Esophagus muscularis mucosa (tissue), 4 donors: Measurements from ENCODE around the gene DPF3. TPM values are rescaled to one million over a fixed set of nuclear protein-coding genes. Genes with fewer than 3 reads are reported as not detected.

ENCODE experiments used
- DNase-seq: peaks from one replicate; pipeline ENCODE4 v3.0.0-alpha.2; 2017; ENCODE audit errors: extremely low spot score
- H3K27ac ChIP-seq, 4 donors: fragments of 200-600 bp; sonication (generic); replicated peaks in 1 of 4; 1 replicate in 3 of 4; 2 replicates in 1 of 4; pipeline ENCODE4 v1.5.1; 2016 to 2019; ENCODE audit warnings: mild to moderate bottlenecking in 1 of 4
- H3K27me3 ChIP-seq, 4 donors: fragments of 200-600 bp; sonication (generic); one replicate each; pipeline versions ENCODE4 v1.5.1 to v1.6.0; 2016 to 2019
- H3K36me3 ChIP-seq, 4 donors: fragments of 200-600 bp; sonication (generic); one replicate each; pipeline ENCODE4 v1.5.1; 2016 to 2019
- H3K4me1 ChIP-seq, 4 donors: fragments of 200-600 bp; sonication (generic); one replicate each; pipeline ENCODE4 v1.5.1; 2016 to 2019
- H3K4me3 ChIP-seq, 4 donors: fragments of 200-600 bp; sonication (generic); 1 replicate in 2 of 4; 2 replicates in 2 of 4; pipeline ENCODE4 v1.5.1; 2016 to 2019; ENCODE audit warnings: mild to moderate bottlenecking in 4 of 4, moderate library complexity in 1 of 4
- H3K9me3 ChIP-seq, 4 donors: fragments of 200-600 bp; sonication (generic); 1 replicate in 3 of 4; 2 replicates in 1 of 4; pipeline ENCODE4 v1.5.1; 2016 to 2019
- CTCF ChIP-seq, 3 experiments: fragments of 200-600 bp in 2 of 3; fragments of 450-650 bp in 1 of 3; sonication (generic) in 2 of 3; IDR thresholded peaks; one replicate each; pipeline ENCODE4 v1.5.1; 2017 to 2019; ENCODE audit warnings: antibody characterized with exemption in 3 of 3, mild to moderate bottlenecking in 2 of 3, moderate library complexity in 1 of 3
- EP300 ChIP-seq: sonication (generic); formaldehyde crosslinking; IDR thresholded peaks from one replicate; pipeline ENCODE4 v1.6.1; 2017; ENCODE audit warnings: antibody characterized with exemption
- POLR2A ChIP-seq: fragments of 450-650 bp; IDR thresholded peaks from one replicate; pipeline ENCODE4 v1.6.1; 2017; ENCODE audit warnings: antibody characterized with exemption, moderate library complexity, mild to moderate bottlenecking, low read depth
- POLR2AphosphoS5 ChIP-seq, 2 donors: sonication (generic); formaldehyde crosslinking; IDR thresholded peaks; one replicate each; pipeline ENCODE4 v1.6.1; 2017; ENCODE audit warnings: antibody characterized with exemption in 2 of 2
- WGBS: methylation state at CpG from one replicate; pipeline ENCODE4 v1.1.5; 2018; 5-methylcytosine and 5-hydroxymethylcytosine counted together
- intact Hi-C: fragments of 100-400 bp; cut with DNase I; formaldehyde crosslinking; loops from one replicate; pipeline ENCODE4 v1.15.1; 2023
- total RNA-seq, 4 donors: library from RNA; depleted of rRNA; stranded (reverse); fragments of >200 nt; gene quantifications; one replicate each; pipeline versions ENCODE4 v1.1.0 to v1.2.1, GENCODE V29; 2016

Gene DPF3
- total RNA-seq, 4 donors from 2014 or later: 0.78 to 2.5 (median 1.7) TPM

DNA sequence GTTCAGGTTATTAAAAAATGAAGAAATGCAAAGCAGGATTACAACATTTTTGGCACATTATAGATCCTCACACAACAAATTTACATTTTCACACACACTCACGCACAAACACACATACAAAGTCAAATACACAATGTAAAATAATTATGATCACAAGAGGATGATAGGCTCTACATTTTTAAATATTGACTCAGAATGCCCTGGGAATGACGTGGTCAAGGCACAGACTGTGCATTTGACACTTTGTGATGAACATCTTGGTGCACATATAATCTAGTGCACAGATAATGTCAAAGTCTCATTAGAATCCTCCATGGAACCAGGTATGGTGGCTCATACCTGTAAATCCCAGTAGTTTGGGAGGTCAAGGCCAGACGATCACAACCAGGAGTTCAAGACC, 49.4 kb downstream of the DPF3 start:
- no peak for TF ChIP-seq EP300
- TF ChIP-seq POLR2AphosphoS5 (IDR thresholded peaks at IDR 0.05): no peak
- no peak for TF ChIP-seq CTCF (IDR thresholded peaks at IDR 0.05)
- TF ChIP-seq POLR2A: no peak
- Histone ChIP-seq H3K9me3 (no peaks in the 10 kb centered on the region), H3K4me1 (peaks cover 0 to 4% (median 0%) of the 10 kb centered on the region in 4 donors), H3K36me3 (no peaks in the 10 kb centered on the region), H3K4me3 (no peak overlapping the region), H3K27ac (no peak overlapping the region), H3K27me3 (no peaks in the 10 kb centered on the region)
- 96% methylated on average over 3 of the region's 3 CpGs for WGBS
- DNase-seq: no peak
- intact Hi-C loops: no loop called here

DNA sequence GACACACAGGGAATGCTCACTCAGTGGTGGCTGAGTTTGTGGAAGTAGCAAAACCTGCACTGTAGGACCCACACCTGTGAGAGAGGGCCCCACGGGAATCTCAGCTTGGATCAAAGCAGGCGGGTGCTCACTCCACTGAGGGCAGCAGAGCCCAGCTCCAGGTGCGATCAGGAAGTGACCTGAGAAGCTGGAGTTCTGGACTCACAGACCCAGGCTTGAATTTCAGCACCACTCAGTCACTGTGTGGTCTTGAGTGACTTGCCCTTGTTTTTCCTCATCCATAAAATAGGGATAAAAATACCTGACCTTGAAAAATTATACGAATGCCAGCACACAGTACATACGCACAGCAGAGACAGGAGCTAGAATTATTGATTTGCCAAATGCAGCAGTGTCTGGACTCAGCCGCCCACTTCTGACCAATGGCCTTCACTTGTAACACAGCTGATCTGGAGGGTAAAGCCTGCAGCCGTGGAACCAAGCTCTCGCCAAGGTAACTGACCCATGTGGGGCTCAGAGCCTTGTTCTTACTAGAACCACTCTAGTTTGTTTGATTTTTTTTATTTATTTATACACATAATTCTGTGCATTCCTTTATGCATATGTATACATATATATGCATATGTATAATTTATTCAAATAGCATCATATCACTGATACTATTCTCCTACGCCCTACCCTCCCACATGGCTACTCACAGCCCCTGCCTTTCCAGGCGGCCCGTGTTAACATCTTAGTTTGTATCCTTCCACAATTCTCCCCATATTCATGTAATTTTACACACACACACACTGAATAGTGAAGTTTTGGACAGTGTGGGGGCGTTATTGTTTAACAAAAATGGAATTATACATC, 53.9 kb downstream of the DPF3 start:
- no peak for DNase-seq
- Histone ChIP-seq H3K36me3 (no peaks in the 10 kb centered on the region), H3K27me3 (no peaks in the 10 kb centered on the region), H3K4me1 (no peaks in the 10 kb centered on the region), H3K4me3 (no peak overlapping the region), H3K9me3 (no peaks in the 10 kb centered on the region), H3K27ac (no peak overlapping the region)
- TF ChIP-seq CTCF (IDR thresholded peaks at IDR 0.05) (no peak), EP300 (no peak), POLR2A (no peak), POLR2AphosphoS5 (IDR thresholded peaks at IDR 0.05) (no peak)
- WGBS: 87% methylated on average over 10 of the region's 12 CpGs
- intact Hi-C loops: no loop called here

GRCh38 chr14:72839351-72839750, 54.5 kb downstream of the DPF3 start:
- Histone ChIP-seq H3K36me3 (no peaks in the 10 kb centered on the region), H3K4me3 (no peak overlapping the region), H3K9me3 (no peaks in the 10 kb centered on the region), H3K4me1 (no peaks in the 10 kb centered on the region), H3K27ac (no peak overlapping the region), H3K27me3 (no peaks in the 10 kb centered on the region)
- WGBS: 94% methylated on average over 11 of the region's 12 CpGs
- no peak for DNase-seq
- intact Hi-C loops: no loop called here
- no peak for TF ChIP-seq POLR2AphosphoS5 (IDR thresholded peaks at IDR 0.05)
- no peak for TF ChIP-seq EP300
- TF ChIP-seq CTCF (IDR thresholded peaks at IDR 0.05): no peak
- TF ChIP-seq POLR2A: no peak

GRCh38 chr14:72836085-72836484, 57.8 kb downstream of the DPF3 start:
- TF ChIP-seq POLR2AphosphoS5 (IDR thresholded peaks at IDR 0.05) (no peak), CTCF (IDR thresholded peaks at IDR 0.05) (no peak), POLR2A (no peak), EP300 (no peak)
- 96% methylated on average over 4 of the region's 4 CpGs for WGBS
- no peak overlapping the region for H3K4me3 ChIP-seq
- peaks cover 3 to 7% (median 4%) of the 10 kb centered on the region in 4 donors for H3K4me1 ChIP-seq
- H3K9me3 ChIP-seq: no peaks in the 10 kb centered on the region
- H3K36me3 ChIP-seq: no peaks in the 10 kb centered on the region
- DNase-seq: no peak
- intact Hi-C loops: no loop called here
- no peak overlapping the region for H3K27ac ChIP-seq
- no peaks in the 10 kb centered on the region for H3K27me3 ChIP-seq
